GM10266 (cell line): ENCODE measurements around the gene NEU3.
"Not testable (repeated sequence)": the region's sequence is repeated elsewhere in the genome, so short reads cannot be mapped to it uniquely, and the experiment has no call there.

Experiments used
- DNase-seq: peaks from one replicate; pipeline ENCODE4 v3.0.0; 2012; ENCODE audit errors: extremely low spot score
- TF ChIP-seq, protein P1 (sequence below): IDR thresholded peaks from 2 replicates; pipeline ENCODE4 v1.5.1; 2012; ENCODE audit warnings: mild to moderate bottlenecking, low read depth; ENCODE audit not compliant: control insufficient read depth, insufficient read depth; ENCODE audit errors: missing control alignments

NEU3 gene

DNA sequence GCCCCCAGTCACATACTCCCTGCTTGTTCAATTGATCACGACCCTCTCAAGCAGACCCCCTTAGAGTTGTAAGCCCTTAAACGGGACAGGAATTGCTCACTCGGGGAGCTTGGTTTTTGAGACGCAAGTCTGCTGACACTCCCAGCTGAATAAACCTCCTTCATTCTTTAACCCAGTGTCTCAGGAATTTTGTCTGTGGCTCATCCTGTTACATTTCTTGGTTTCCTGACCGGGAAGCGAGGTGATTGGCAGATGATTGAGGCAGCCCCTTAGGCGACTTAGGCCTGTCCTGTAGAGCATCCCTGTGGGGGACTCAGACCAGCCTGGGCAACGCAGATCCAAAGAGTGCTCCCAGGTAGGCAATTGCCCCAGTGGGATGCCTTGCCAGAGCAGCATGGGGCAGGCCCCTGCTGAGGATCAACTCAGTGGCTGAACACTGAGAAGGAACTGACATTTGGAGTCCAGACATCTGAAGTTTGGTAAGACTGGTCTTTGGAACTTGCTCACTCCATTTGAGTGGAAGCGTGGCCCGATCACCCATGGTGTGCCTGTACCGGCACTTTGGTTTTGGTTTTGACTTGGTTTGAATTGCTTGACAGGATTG is 51.5 kb downstream of the NEU3 start:
- TF ChIP-seq, protein P1, sequence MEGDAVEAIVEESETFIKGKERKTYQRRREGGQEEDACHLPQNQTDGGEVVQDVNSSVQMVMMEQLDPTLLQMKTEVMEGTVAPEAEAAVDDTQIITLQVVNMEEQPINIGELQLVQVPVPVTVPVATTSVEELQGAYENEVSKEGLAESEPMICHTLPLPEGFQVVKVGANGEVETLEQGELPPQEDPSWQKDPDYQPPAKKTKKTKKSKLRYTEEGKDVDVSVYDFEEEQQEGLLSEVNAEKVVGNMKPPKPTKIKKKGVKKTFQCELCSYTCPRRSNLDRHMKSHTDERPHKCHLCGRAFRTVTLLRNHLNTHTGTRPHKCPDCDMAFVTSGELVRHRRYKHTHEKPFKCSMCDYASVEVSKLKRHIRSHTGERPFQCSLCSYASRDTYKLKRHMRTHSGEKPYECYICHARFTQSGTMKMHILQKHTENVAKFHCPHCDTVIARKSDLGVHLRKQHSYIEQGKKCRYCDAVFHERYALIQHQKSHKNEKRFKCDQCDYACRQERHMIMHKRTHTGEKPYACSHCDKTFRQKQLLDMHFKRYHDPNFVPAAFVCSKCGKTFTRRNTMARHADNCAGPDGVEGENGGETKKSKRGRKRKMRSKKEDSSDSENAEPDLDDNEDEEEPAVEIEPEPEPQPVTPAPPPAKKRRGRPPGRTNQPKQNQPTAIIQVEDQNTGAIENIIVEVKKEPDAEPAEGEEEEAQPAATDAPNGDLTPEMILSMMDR, result no peak
- DNase-seq, result no peak

DNA sequence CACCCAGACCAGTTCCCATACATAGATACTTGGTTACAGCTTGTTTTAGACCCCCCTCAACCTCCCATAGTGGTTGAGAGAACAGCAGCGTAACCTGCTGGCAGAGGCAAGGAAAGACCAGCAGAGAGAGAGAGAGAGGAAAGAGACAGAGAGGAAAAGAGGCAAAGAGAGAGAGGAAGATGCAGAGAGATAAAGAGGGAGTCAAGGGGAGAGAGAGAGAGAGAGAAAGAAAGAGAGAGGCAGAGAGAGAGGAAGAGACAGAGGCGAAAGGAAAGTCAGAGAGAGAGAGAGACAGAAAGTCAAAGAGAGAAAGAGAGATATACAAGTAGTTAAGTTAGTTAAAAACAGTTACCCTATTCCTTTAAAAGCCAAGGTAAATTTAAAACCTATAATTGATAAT is 52.5 kb downstream of the NEU3 start:
- no peak for DNase-seq

DNA sequence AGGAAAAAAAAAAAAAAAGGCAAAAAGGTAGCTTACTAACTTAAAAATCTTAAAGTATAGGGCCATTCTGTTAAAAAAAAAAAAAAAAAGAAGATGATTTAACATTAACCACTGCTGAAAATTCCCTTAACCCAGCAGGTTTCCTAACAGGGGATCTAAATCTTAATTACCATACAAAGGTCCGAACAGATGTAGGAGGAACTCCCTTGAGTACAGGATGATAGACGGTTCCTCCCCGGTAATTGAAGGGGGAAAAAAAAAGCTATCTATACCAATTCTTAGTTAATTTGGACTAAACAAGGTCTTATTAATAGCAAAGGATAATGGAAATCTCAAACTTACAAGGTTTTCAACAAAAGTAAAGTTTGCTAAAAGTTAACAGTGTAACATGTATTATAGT is 53.1 kb downstream of the NEU3 start:
- not testable (repeated sequence) for DNase-seq

More for the DNA sequence above, 52.5 kb downstream of the NEU3 start:
- TF ChIP-seq, protein P1, result no peak

DNA sequence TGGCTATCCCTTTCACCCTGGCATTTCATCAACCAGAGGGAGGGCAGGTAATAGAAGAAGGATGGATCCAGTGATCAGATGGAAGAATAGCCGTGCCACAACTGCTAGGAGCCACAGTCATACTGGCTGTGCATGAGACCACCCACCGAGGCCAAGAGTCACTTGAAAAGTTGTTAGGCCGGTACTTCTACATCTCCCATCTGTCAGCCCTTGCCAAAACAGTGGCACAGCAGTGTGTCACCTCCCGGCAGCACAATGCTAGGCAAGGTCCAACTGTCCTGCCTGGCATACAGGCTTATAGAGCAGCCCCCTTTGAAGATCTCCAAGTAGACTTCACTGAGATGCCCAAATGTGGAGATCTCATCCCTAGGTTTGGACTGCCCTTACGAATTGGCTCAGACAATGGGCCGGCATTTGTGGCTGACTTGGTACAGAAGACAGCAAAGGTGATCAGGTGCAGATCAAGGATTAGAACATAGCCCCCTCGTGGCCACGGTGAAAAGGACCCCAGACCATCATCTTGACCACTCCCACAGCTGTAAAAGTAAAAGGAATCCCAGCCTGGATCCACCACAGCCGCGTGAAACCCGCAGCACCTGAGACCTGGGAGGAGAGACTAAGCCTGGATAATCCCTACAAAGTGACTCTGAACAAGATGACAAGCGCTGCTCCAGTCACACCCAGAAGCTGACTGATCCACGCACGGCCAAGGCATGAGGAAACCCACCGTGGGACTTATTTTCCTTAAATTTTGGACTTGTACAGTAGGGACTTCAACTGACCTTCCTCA is 55.8 kb downstream of the NEU3 start:
- DNase-seq, result not testable (repeated sequence)

DNA sequence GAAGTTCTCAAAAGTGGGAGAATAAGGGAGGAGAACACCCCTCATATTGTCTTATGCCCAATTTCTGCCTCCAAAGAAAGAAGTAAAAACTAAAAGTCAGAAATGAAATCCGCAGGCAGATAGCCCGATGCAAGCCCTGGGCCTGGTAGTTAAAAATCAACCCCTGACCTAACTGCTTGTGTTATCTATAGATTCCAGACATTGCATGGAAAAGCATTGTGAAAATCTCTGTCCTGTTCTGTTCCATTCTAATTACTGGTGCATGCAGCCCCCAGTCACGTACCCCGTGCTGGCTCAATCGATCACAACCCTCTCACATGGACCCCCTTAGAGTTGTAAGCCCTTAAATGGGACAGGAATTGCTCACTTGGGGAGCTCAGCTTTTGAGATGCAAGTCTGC is 57.9 kb downstream of the NEU3 start:
- not testable (repeated sequence) for DNase-seq

DNA sequence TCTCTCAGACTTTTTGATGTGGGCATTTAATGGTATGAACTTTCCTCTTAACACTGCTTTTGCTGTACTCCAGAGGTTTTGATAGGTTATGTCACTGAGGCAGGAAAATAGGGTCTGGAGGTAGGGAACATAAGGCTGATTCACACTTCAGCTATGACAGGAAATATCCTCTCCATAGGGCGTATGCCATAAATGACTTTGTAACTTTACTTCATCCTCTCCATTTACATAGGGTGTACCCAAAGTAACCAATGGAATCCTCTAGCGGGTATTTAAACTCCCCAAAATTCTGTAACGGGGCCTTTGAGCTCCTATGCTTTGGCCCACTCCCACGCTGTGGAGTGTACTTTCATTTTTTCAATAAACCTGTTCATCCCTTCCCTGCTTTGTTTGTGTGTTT is 58.5 kb downstream of the NEU3 start:
- no peak for DNase-seq
- TF ChIP-seq, protein P1, result no peak

DNA sequence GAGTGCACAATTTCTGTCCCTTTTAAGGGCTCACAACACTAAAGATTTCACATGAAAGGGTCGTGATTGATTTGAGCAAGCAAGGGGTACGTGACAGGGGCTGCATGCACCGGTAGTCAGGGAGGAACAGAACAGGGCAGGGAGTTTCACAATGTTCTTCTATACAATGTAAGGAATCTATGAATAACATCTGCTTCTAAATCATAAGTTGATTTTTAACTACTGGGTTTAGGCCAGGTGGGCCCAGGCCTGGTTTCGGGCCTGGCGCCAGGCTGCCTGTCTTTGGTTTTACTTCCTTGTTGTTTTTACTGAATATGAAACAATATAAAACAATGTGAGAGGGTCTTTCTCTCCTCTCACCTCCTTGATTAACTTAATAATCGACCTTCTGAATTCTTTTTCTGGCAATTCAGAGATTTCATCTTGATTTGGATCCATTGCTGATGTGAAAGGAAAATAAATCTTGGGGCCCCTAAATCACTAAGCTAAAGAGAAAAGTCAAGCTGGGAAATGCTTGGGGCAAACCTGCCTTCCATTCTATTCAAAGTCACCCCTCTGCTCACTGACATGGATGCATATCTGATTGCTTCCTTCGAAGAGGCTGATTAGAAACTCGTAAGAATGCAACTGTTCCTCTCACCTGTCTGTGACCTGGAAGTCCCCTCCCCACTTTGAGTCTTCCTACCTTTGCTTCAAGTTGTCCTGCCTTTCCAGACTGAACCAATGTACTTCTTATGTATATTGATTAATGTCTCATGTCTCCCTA is 61.0 kb downstream of the NEU3 start:
- DNase-seq, result not testable (repeated sequence)

DNA sequence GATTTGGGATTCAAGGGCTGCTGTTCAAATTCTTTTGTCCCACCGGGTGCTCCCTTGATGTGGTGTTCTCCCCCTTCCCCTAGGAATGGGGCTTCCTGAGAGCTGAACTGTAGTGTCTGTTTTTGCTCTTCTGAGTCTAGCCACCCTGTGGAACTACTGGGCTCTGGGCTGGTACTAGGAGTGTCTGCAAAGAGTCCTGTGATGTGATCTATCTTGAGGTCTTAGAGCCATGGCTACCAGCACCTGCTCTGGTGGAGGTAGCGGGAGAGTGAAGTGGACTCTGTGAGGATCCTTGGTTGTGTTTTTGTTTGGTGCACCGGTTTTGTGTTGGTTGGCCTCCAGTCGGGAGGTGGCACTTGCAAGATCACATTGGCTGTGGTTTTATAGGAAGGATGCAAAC is 61.8 kb downstream of the NEU3 start:
- no peak for DNase-seq
- TF ChIP-seq, protein P1, result no peak

DNA sequence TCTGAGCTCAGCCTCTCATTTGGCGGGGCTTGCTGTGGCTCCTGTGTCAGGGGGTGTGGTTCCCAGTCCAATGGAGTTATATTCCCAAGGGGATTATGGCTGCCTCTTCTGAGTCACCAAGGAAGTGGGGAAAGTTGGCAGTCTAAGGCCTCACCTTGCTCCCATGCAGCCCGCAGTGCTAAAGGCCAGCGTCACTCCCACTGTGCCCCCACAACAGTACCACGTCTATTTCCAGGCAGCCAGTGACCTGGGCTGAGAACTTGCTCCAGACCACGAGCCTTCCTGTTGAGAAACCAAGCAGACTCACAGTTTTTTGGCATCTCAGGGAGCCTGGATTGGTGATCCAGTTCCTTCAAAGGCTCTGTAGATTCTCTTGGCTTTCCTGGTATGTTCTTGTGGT is 62.3 kb downstream of the NEU3 start:
- TF ChIP-seq, protein P1, result no peak
- no peak for DNase-seq
